HG02678 (cell line): ENCODE results near the gene SIAH1.
"Not testable (repeated sequence)": the region's sequence is repeated elsewhere in the genome, so short reads cannot be mapped to it uniquely, and the experiment has no call there.

ENCODE experiments used
- ATAC-seq: cut with Tn5 transposase; IDR thresholded peaks from one replicate; pipeline ENCODE4 v1.9.1; 2021; ENCODE audit warnings: mild to moderate bottlenecking, moderate library complexity; ENCODE audit not compliant: unreplicated experiment

Gene SIAH1

DNA sequence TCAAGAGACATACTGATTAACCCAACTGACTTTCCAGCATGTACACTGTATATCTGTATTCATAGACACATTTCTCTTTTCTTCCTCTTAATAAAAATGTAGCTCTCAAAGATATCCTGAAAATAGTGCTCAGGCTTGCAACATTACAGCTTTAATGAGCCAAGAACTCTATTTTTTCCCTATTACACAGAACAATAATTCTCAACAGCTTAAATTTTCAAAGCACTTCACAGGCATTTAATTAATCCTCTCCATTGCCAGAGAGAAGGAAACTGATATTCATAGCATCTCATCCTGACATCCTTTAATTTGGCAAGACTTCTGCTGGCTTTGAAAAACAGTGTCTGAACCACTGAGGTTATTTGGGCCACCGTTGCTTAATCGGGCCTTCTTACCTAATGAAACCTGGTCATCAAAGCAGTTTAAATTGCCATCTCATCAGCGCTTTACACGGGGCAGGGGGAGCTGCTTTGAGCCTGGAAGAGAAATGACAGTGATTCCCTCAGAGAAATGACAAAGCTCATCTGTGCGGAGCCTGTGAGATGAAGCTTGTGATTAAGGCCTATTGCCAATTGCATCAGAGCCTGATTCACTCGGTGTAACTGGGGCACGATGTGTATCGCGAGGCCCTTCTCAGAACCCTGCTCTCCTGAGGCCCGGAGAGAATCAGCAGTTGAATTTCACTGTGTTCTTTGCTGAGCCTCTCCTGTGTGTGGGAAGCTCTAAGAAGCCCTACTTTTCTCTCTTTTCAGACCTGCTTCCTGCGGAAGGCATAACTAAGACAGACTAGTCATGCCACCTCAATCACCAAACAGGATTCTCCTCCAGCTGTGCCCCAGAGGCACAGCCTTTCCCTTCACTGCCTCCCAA lies 8.5 kb upstream of the SIAH1 start:
- no peak for ATAC-seq

DNA sequence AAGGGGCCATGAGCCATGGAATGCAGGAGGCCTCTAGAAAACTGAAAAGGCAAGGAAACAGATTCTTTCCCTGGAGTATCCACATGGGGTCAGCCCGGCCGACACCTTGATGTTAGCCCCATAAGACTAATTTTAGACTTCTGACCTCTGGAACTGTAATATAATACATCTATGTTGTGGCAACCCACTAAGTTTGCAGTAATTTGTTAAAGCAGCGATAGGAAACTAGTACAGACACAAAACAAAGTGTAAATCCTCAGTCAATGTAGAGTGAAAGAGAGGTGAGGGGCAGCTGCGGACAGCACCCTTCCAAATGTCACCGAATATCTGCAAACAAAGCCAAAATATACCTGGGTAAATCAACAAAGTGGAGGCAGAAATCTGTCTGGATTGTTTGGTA lies 7.2 kb upstream of the SIAH1 start:
- no peak for ATAC-seq

DNA sequence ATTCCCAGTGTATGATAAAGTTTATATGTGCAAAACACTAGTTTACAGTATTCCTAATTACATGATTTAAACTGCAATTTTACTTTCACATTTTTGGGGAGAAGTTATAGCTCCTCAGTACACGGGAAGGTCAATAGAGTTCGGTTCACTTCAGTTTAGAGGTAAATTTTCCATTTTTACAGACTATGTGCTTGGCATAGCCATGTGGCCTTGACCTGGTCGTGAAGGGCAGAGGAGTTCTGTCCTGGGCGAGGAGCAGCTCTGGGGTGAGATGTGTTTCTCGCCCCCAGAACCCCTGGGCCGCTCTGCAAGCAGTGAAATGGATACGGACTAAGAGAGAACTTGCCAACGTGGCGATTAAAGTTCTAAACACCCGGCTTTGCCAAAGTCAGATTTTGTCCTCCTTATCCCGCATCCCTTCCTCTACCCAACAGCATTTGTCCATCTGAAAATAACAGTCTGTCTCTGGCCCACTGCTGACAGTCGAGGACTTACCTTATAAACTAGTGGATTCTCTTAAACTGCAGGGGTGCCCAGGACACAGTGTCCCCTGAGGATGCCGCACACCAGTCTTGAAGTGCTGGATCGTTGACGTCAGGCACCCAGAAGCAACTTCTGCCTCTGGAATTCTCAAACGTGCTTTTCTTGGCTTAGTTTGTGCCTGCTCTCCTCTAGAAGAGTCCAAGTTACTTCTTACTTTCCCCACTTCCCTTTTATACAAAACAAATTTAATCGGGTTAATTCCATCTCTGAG lies 1.5 kb upstream of the SIAH1 start:
- ATAC-seq = no peak

DNA sequence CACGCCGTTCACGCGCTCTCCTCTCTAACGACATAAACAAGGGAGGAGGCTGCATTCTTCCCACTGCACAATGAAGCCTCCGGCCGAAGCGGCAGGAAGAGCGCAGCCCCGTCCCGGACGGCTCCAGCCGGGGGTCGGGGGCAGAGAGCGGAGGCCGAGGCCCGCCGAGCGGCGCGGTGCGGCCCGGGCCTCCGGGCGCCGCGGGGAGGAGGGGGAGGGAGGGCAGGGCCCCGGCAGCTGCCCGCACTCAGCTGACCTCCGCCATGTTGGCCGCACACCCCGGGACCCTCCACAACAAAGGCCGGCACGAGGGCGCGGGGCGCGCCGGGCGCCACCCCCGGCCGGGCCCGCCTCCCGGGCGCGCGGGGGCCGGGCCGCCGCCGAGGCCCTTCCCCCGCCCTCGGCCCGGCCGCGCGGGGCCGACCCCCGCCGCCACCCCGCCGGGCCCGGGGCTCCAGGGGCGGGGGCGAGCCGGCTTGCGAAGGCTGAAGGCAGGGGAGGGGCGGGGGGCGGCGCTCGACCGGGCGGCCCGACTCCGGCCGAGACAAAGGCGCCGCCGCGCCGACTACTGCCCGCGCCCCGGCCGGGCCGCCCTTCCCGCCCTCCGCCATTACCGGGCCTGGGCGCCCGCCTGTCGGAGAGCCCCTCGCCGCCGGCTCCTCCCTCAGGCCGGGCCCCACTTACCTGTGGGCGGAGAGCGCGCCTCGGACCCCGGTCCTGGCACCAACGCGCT lies 527 bp downstream of the SIAH1 start:
- ATAC-seq = peak; percentile 60

DNA sequence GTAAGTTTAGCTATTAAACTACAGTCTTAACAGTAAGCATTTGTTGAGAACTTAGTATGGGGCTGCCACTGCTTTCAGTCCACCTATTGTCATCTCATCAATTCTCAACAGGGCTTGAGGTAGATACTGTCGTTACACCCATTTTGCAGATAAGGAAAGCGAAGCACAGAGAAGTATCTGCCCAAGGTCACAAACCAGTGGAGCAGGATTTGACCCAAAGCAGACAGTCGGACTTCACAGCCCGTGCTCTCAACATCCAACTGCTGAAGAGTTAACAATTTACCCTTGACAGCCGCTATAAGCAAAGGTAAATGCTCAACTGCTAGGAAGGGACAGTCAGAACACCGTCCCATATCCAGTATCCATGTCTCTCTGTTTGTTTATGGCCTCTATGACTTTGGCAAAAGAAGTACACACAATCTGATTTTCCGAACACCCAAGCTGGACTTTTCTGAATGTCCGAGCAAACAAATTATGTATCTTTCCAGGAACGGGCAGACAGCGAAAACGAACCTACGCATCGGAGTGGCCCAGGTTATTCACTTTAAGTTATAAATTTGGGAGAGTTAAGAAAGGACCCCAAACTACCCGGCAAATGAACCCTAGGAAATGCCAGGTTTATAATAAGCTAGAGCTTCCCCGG lies 1.2 kb downstream of the SIAH1 start:
- ATAC-seq = no peak

DNA sequence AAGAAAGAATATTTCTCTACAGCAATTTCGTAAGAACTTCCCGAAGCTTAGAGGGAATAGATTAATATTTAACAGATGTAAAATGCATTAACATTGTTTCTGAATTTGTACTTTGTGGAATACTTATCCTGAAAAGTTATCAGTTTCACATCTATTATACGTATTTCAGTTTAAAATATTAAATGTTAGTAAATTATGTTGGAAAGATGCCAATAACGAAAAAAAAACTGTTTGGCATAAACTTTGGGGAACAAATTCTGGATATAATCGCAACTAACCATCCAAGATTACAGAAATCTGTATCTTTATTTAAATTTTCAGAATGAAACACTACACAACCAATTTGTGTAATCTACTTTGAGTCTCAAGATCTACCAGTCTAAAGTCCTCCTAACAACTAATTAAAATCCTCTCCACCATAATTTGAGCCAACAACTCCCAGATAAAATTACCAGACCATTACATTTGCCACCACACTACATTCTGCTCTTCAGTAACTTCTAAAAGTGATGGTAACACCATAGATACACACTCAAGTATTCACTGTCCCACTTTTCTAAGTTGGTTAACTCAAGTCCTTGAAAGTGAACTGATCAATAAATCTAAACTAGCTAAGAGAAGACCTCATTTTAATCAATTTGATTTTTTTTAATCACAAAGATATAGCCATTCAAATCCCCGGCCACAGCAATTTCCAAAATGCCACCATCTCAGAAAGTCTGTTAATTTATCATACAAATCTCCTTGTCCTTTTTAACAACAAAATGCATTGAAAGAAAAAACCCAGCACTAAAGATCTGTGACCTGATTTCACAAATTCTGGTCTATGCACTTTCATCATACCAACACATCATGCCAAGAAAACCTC lies 2.0 kb downstream of the SIAH1 start:
- no peak for ATAC-seq

DNA sequence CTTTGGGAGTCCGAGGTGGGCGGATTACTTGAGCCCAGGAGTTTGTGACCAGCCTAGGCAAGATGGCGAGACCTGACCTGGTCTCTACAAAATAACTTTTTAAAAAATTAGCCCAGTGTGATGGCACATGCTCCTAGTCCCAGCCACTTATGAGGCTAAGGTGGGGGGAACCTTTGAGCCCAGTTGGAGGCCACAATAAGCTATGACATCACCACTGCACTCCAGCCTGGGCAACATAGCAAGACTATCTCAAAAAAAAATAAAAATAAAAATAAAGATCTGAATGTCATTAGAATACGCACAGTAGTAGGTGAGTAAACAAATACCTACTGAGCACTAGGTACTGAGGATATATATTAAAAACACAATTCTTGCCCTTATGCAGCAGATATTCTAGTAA lies 3.1 kb downstream of the SIAH1 start:
- ATAC-seq = no peak

DNA sequence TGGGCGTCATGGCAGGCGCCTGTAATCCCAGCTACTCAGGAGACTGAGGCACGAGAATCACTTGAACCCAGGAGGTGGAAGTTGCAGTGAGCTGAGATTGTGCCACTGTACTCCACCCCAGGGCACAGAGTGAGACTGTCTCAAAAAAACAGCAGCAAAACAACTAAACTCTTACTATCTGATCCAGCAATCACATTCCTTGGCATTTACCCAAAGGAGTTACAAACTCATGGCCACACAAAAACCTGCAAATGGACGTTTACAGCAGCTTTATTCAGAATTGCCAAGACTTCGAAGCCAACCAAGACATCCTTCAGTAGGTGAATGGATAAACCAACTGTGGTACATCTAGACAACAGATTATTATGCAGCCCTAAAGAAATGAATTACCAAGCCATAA lies 4.0 kb downstream of the SIAH1 start:
- ATAC-seq = no peak

DNA sequence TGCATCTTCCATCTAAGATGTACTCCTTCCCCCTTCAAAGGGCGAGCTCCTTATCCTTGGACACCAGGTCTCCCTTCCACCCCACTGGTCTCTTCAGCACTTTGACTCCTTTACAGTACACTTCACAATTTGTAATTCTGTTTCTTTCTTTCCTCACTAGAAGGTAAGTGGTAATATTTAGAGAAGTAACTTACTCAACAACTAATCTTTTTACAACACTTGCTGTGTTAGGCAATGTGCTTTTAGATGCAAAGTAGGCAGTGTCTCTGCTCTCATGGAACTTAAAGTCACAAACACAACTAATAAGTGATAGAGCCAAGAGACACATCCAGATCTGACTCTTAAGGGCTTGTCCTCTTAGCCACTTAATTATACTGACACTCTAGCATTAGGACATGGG lies 6.4 kb downstream of the SIAH1 start:
- ATAC-seq = no peak

DNA sequence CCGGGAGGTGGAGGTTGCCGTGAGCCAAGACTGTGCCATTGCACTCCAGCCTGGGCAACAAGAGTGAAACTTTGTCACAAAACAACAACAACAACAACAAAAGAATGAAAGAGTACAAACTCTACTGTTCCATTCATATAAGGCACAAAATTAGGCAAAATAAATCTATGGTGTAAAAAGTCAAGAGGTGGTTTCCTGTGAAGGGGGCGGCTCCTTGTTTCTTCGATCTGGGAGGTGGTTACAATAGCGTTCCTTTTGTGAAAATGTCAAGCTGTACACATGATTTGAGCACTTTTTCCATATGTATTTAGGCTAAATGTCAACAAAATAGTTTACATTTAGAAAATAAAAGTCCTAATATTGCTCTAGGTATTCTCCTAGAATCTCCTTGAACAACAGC lies 6.9 kb downstream of the SIAH1 start:
- ATAC-seq = no peak

DNA sequence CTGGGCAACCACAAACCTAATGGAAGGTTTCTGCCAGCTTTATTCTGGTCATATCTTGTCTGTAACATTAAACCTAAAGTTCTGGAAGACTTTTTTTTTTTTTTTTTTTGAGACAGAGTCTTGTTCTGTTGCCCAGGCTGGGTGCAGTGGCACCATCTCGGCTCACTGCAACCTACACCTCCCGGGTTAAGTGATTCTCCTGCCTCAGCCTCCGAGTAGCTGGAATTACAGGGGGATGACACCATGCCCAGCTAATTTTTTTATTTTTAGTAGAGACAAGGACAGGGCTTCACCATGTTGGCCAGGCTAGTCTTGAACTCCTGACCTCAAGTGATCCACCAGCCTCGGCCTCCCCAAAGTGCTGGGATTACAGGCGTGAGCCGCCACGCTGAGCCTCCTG lies 7.9 kb downstream of the SIAH1 start:
- ATAC-seq = not testable (repeated sequence)

DNA sequence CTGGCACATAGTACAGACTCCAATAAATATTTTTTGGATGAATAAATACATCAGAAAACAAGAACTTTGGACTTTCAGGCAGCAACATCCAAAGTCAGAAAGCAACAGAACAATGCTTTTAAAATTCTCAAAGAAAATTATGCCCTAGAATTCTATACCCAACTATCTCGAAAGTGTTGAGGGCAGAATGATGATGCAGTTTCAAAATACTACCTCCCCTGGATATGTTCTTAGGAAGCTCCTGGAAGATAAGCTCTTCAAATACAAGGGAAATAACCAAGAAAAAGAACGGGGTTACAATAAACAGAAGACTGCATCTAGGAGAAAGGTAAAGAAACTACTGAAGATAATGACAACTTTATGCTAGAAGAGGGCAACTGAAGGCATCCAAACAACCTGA lies 11.0 kb downstream of the SIAH1 start:
- ATAC-seq = no peak

DNA sequence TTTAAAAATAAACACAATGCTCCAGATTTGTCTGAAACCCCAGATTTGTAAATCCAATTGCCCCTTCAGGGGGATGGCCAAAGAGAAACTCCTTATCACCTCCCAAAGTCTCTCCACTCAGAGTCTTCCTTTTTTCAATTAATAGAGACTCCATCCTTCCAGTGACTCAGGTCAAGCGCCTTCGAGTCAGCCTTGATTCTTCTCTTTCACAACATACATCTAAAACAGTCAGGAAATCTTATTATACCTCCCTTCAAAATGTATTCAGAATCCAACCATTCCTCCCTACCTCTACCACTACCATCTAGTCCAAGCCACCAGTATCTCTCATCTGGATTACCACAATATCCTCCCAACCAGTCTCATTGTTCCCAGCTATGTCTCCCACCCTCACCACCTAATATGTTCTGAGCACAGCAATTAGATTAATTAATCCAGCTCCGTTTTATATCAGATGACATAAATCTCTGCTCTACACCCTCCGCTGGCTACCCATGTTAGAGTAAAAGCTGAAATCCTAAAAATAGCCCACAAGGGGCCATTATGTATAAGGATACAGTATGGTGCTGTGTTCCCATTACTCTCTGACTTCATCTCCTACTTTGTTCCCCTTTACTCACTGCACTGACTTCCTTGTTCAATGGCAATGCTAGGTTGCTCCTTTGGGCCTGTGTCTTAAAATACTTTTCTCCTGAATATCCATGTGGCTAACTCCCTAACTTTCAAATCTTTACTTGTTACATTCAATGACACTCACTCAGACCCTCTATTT lies 11.8 kb downstream of the SIAH1 start:
- no peak for ATAC-seq

DNA sequence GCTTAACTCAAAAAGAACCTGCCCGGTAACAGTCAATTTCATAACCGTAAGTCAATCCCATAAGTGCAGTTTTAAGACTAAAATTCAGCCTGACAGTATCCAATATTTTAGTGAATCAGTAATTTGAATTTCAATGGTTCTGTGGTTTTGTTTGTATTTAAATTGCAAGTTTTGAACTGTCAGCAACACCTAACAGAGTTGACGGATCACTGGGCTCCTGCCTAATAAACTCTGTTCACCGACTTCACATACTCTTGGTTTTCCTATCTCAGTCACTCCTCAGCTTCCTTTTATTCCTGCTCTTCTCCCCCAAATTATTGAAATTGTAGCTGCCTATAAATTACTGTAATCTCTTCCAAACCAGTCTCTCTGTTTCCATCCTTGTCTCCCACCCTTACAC lies 12.5 kb downstream of the SIAH1 start:
- no peak for ATAC-seq

DNA sequence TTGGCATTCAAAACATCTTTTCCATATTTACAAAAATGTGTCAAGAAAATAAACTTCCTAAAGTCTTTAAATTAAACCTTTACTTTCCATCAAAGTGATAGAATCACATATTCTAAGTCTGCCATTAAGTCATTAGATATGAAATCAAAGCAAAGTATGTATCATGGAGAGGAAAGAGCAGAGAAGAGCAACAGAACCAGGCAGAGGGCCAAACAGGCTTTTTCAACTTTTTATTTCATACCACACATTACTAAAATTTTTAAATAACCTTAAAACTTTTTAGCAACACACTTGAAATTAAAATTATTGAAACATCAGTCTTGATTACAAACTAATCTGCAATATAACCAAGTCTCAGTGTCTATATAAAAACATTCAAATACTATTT lies 13.8 kb downstream of the SIAH1 start:
- no peak for ATAC-seq

DNA sequence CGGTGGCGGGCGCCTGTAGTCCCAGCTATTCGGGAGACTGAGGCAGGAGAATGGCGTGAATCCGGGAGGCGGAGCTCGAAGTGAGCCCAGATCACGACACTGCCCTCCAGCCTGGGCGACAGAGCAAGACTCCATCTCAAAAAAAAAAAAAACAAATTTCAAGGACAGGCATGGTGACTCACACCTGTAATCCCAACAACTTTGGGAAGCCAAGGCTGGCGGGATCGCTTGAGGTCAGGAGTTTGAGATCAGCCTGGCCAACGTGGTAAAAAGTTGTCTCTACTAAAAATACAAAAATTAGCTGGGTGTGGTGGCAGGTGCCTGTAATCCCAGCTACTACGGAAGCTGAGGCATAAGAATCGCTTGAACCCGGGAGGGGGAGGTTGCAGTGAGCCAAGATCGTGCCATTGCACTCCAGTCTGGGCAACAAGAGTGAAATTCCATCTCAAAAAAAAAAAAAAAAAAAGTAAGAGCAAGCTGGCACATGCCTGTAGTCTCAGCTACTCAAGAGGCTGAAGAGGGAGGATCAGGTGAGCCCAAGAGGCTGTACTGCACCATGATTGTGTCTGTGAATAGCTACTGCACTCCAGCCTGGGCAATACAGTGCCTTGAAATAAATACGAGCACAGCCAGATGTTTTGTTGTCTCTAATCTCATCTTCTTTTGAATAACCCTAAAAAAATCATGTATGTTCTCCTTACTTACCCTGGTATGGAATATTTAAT lies 14.4 kb downstream of the SIAH1 start:
- ATAC-seq = not testable (repeated sequence)

DNA sequence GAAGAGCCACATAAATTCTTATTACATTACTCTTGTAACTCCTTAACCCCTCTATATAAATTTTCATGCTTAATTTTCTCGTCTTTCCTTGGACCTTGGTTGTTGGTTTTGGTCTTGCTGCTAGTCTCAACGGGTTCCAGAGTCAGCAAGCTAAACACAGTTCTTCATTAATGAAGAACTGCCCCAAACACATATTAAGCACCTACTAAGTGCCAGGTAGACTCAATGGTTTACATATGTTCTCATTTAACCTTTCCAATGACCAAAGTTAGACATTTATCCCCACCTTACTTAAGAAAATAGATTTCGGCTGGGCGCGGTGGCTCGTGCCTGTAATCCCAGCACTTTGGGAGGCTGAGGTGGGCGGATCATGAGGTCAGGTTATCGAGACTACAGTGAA lies 15.0 kb downstream of the SIAH1 start:
- no peak for ATAC-seq

DNA sequence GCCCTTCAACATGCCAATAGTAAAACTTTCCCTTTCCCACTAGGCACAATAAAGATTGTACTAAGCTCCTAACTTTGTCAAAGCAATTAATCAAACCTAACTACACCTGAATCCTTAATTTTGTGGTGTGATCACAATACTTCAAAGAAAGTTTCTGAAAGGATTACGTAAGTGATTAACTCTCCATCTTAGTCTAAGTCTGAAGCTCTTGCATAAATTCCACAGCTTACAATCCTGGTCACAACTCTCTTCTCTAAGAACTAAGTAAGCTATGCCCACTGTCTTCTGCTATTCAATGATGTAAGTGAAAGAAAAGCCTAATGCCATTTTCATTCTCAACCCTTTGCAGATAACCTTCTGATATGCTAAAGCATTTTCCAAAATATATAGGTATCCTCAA lies 15.4 kb downstream of the SIAH1 start:
- no peak for ATAC-seq
